ENCODE results near the gene XPC.

Gene XPC

DNA sequence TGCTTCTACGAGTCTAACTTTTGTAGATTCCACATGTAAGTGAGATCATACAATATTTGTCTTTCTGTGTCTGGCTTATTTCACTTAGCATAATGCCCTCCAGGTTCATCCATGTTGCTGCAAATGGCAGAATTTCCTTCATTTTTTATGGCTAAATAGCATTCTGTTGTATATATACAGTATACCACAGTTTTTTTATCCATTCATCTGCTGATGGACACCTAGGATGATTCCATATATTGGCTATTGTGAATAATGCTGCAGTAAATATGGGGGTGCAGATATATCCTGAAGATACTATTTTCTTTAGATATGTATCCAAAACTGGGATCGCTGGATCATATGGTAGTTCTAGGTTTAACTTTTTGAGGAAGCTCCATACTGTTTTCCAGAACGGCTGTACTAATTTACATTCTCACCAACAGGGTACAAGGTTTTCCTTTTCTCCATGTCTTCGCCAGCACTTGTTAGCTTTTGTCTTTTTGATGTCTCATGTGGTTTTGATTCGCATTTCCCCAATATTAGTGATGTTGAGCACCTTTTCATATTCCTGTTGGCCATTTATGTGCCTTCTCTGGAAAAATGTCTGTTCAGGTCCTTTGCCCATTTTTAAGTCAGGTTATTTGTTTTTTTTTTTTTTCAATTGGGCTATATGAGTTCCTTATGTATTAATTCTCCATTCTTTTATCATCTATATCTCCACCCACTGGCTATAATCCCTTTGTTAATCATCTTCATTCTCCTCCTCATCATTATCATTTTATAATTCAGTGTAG lies 80.6 kb downstream of the XPC start:
- Histone ChIP-seq H3K4me3 (ENCODE audit: low read length) (no peak overlapping the region), H3K4me2 (ENCODE audit: low read length) (no peak overlapping the region), H3K4me1 (ENCODE audit: low read length) (no peaks in the 10 kb centered on the region), H3K79me2 (ENCODE audit: low read length) (no peaks in the 10 kb centered on the region), H3K27ac (ENCODE audit: low read length) (no peak overlapping the region), H4K20me1 (ENCODE audit: insufficient read depth, low read length) (no peaks in the 10 kb centered on the region), H3K9me3 (ENCODE audit: insufficient read depth, low read length) (peaks cover 7% of the 10 kb centered on the region; the same call in 1 of the 2 replicates), H3K9ac (ENCODE audit: low read length) (no peak overlapping the region), H3K27me3 (ENCODE audit: low read depth, low read length) (no peaks in the 10 kb centered on the region), H3K36me3 (replicated peaks; ENCODE audit: low read depth, low read length) (no peaks in the 10 kb centered on the region), H2AFZ (ENCODE audit: low read depth, low read length) (no peak overlapping the region)
- TF ChIP-seq EZH2phosphoT487 (IDR thresholded peaks at IDR 0.05; ENCODE audit: low read depth): no peak

DNA sequence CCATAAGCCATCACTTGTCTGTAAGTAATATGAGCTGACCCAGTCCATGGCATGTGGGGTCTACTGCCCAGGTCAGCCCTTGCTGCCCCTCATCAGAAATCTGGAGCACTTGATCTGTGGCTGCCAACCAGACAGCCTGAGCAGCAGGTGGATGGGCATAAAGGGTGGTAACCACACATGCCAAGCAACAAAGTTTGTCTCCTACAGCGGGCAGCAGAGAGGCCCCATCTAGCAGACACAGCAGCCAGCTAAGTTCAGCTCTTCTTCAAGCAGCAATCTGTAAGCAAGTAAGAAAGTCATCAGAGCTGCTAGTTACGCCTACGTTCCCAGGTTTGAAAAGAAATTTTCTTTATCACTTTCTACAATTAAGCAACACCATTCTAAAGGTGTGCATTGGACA lies 81.7 kb downstream of the XPC start:
- peaks cover 7% of the 10 kb centered on the region; the same call in 1 of the 2 replicates for H3K9me3 ChIP-seq (ENCODE audit: insufficient read depth, low read length)
- no peak overlapping the region for H3K4me3 ChIP-seq (ENCODE audit: low read length)
- H3K4me2 ChIP-seq (ENCODE audit: low read length): no peak overlapping the region
- H3K36me3 ChIP-seq (replicated peaks; ENCODE audit: low read depth, low read length): no peaks in the 10 kb centered on the region
- no peak overlapping the region for H2AFZ ChIP-seq (ENCODE audit: low read depth, low read length)
- H3K79me2 ChIP-seq (ENCODE audit: low read length): no peaks in the 10 kb centered on the region
- TF ChIP-seq, protein P1, sequence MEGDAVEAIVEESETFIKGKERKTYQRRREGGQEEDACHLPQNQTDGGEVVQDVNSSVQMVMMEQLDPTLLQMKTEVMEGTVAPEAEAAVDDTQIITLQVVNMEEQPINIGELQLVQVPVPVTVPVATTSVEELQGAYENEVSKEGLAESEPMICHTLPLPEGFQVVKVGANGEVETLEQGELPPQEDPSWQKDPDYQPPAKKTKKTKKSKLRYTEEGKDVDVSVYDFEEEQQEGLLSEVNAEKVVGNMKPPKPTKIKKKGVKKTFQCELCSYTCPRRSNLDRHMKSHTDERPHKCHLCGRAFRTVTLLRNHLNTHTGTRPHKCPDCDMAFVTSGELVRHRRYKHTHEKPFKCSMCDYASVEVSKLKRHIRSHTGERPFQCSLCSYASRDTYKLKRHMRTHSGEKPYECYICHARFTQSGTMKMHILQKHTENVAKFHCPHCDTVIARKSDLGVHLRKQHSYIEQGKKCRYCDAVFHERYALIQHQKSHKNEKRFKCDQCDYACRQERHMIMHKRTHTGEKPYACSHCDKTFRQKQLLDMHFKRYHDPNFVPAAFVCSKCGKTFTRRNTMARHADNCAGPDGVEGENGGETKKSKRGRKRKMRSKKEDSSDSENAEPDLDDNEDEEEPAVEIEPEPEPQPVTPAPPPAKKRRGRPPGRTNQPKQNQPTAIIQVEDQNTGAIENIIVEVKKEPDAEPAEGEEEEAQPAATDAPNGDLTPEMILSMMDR (IDR thresholded peaks at IDR 0.05; ENCODE audit: low read depth, low read length): no peak
- no peak for TF ChIP-seq EZH2phosphoT487 (IDR thresholded peaks at IDR 0.05; ENCODE audit: low read depth)
- no peak overlapping the region for H3K9ac ChIP-seq (ENCODE audit: low read length)
- H3K27ac ChIP-seq (ENCODE audit: low read length): no peak overlapping the region
- no peaks in the 10 kb centered on the region for H3K27me3 ChIP-seq (ENCODE audit: low read depth, low read length)
- H3K4me1 ChIP-seq (ENCODE audit: low read length): no peaks in the 10 kb centered on the region
- no peaks in the 10 kb centered on the region for H4K20me1 ChIP-seq (ENCODE audit: insufficient read depth, low read length)

All from OCI-LY3 (cell line).